ENCODE data around the gene CBARP.

CBARP gene

DNA sequence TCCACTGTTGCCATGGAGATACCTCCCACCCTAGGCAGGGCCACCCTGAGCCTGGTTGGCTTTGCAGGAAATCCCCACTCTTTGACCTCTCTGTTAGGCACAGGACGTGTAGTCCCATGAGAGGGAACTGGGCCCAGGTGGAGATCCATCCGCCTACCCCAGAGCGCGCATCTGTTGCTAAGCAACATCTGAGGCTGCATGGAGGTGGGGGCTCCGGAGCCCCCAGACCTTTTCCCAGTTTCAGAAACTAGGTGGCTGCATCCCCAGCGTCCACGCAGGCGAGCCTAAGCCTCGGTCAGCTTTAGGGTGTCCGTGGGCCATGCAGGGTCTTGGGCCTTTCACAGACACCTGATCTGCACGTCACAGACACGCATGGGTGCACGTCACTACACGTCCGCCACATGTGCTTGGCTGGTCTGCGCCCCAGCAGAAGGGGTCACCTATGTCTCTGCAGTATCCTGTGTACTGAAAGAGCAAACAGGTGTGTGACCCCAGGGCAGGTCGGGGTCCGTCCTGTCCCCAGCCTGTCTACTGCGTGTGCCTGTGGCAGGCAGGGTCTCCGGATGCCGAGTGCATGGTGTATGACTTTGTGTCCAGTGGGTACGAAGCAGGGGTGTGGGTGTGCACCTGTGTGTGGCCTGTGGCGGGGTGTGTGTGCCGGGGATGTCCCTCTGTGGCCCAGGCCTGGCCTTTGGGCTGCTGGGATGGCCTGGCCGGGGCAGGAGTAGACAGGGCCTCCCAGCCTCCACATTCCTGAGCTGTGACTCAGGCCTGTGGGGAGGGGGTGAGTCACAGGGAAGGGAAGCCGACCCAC is 27.2 kb upstream of the CBARP start:
- no peak for DNase-seq (ENCODE audit: low read depth in 2 of 2)

DNA sequence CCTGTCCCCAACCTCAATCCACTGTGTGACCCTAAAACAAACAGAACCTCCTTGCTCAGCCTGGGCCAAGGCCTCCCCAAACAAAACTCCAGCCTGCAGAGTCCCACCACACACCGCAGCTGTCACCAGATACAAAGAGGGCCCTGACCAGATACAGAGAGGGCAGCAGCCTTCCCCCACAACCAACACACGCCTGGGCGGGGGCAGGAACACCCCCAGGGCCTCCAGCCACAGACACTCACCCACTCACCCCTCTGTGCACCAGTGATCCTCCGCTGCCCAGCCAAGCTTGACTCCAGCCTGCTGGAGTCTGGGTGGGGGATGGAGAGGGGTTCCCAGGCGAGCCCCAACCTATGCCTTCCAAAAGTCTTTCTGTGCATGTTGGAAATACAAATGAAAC is 25.4 kb upstream of the CBARP start:
- DNase-seq (ENCODE audit: low read depth in 2 of 2), result no peak

DNA sequence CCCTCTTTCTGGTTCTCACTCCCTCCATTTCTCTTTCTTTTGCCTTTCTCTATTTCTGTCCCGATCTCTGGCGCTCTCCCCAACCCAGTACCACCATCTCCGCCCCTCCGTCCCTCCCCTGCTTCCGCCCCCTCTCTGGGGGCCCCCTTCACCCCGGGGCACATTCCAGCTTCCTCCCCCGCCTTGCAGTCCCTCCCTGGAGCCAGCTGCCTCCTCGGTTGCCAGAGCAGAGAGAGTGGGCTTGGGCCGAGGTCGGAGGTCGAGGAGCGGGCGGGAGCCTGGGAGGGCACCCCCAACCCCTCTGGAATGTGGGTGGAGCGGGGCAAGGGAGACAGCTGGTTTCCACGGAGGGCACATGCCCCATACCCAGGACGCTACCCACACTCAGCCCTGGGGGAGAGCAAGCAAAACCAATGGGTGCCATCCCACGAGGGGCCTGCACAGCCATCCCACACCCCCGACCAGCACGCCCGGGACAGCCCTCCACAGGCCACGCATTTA is 24.9 kb upstream of the CBARP start:
- no peak for DNase-seq (ENCODE audit: low read depth in 2 of 2)

DNA sequence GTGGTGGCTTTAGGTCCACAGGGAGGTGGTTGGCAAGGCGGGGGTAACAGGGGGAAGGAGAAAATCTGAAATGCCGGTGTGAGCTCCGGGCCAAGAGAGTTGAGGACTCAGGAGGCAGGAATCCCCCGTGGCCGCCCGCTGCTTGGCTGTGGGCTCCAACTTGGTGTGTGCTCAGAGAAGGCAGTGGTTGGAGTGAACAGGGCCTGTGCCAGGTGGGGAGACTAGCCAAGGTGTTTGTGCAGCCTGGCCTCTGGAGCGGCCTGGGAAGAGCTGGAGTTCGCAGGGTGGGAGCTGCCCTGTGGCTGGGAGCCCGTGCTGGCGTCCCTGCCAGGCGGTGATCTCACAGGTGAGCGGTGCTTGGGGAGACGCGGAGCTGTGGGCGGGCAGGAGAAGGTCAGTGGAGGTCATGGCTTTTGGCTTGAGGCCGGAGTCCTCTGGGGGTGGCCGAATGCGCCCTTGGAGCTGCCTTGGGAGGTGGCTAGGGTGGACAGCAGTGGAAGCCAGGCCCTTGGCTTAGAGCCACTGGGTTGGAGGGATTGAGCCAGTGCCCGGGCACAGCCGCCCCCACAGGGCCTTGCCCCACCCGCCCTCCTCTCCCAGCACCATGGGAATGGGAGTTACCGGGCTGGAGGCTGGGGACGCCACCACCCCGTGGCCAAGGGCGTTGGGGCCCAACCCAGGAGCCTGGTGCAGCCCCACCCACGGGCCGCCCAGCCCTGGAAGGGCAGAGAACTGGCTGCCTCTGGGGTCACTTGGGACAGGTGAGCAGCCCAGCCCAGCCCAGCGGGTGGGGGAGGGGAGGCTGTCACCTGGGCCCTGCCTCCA is 24.2 kb upstream of the CBARP start:
- DNase-seq (ENCODE audit: low read depth in 2 of 2), result no peak

DNA sequence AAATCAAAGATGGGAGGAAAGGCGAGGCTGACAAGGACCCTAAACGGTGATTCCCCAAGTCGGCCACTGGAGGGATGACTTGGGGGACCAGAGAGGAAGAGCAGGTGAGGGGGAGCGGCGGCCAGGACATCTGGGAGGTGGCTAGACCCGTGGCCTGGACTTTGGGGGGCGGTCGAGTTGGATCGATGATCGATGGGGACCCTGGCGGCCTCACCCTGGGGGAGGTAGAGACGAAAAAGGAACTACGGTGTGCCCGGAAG is 23.7 kb upstream of the CBARP start:
- no peak for DNase-seq (ENCODE audit: low read depth in 2 of 2)

DNA sequence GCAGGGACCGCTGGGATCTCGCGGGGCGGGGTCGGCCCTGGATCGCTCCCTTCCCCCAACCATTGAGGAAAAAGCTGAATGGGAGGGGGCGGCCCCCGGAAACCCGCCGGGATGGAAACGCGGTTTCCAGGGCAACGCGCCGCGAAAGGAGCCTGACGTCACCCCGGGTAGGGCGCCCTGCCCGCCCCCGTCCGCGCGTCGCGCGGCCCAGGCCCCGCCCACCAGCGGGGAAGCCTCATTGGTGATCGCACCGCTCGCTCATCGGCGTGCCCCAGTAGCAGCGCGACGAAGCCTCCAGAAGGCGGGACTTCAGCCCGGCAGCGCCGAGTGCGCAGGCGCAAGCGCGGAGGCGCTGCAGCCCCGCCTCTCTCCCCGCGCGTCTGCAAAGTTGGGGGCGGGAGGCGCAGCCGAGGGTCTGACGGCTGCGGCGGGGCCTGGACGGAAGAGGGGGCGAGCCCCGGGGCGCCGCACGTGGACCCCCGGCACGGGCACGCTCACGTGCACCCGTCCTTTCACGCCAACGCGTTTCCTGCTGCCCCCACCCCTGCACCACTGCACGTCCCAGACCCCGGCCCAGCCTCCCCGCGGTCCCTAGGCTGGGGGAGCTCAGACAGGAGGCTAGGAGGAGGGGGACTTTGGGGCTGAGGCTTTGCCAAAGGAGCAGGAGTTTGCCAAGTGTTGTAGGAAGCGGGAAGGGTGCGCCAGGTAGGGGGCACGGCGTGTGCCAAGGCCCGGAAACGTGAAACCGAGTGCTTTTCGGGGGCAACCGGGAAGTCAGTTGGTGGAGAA is 23.1 kb upstream of the CBARP start:
- peak; percentile 93 to 94 for DNase-seq (ENCODE audit: low read depth in 2 of 2)

DNA sequence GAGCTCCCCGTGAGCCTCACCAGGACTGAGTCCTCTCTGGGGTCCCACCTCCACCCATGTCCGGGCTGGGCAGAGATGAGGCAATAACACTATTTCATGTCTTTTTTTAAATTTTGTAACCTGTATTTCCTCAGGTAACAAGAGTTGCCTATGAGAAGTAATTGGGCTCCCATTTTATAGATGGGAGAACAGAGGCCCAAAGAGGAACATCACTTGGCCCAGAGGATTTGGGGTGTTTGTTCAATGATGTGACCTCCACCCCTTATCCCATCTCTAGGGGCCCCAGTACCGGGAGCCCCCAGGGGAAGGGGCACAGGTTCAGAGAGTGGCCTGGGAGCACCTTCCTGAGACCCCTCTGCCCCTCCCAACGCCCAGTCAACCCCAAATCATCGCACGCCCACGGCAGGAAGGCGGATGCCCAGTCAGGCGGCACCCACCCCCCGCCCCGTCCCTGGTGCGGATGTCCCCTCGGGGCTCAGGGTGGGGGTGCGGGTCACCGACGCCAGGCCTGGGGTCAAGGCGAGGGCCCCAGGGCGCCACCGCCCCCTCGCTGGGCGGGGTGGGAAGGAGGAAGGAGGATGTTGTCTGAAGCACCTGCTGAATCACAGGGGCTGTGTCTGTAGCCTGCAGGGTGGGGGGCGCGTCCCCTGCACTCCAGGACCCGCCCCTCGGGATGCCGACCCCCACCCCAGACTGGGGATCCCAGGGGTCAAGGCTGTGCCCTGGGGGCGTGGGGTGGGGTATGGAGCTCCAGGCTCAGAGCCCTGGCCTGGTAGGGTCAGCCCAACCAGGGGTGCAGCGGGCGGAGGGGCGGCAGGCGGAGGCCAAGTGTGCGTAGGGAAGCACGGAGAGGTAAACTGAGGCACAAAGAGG is 22.3 kb upstream of the CBARP start:
- DNase-seq (ENCODE audit: low read depth in 2 of 2), result no peak

DNA sequence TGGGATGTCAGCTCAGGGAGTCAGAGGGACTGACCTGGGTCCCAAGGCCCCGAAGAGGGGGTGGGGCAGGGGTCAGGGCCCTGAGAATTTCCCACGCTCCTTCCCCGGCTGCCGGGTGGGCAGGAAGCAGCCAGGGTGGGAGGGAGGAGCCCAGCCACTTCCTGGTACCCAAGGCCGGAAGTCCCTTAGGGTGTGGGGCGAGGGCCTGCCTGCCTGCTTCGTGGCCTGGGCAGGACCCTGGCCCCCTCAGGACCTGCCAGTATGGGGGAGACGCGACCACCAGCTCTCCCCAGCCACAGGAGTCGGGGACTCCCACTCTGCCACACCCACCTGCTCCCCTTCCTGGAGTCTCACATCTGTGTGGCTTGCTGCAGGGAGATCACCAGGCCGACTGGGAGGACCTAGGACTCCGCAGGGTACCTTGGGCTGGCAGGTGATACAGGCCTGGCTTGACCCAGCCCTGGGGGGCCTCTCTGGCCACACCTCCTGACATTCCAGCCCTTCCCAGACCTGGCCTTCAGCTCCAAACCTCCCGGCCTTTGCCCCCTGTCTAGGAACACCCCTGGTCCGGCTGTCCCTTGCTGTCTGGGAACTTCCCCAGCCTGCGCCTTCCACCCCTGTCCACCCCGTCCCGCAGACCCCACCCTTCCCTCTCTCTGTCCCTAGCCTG is 21.5 kb upstream of the CBARP start:
- DNase-seq (ENCODE audit: low read depth in 2 of 2), result no peak

DNA sequence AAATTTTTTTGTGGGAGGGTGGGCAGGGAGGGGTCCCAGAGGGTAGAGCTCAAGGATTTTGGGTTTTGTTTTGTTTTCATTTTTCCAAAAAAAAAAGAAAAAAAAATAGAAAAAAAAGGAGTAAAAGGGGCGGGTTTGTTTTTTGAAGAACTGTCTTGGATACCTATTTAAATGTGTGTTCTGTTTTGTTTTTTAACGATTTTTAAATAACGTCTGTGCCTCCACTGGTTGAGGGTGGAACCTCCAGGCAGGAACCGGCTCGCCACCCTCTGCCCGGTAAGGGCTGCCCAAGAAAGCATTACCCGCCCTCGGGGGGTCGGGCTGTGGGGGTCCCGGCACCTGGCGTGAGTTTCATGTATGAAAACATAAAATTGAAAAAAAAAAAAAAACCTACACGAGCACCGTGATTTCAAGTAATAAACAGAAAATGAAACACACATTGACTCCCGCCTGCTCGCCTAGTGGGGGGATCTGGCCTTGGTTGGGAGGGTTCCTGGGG is 21.0 kb upstream of the CBARP start:
- DNase-seq (ENCODE audit: low read depth in 2 of 2), result no peak

DNA sequence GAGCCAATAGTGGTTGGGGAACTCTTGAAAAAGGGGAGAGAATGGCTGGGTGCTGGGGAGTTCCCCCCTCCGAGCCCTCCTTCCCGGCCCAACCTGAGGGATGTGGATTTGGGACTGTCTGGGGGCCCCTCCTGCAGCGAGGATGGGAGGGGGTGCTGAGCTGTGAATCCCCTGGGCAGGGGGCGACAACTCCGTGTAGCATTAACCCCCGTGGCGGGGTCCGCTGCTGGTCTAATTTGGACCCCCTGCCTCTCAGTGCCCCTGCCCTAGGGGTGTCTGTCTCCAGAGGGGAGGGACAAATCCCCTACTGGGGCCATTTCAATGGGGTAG is 20.3 kb upstream of the CBARP start:
- DNase-seq (ENCODE audit: low read depth in 2 of 2), result no peak

DNA sequence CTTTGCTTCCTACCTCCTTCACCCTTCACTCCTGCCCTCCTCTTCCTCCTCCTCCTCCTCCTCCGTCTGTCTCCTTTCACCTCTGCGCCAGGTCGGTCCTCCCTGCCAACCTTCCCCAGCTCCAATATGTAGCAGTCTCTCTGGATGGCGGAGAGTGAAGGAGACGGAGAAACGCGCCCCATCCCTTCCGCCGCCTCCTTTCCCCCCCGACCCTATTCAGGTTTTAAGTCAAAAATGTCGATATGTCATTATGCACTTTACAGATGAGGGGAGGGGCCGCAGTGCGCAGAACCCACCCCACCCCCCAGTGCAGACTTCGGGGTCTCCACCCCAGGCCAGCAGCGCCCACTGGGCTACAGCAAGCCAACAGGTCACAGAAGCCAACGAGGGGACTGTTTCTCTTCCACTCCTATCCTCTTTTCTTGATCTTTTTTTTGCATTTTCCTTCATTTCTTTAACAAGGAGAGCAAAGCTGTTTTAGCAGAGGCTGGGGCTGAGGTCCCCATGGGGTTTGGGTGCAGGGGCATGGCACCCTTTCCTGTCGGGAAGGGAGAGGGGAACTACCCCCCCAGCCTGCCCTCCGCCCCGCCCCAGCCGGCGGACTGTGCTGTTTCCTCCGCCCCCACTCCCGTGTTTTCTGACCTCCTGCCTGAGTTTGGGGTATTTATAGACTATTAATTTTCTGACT is 19.8 kb upstream of the CBARP start:
- no peak for DNase-seq (ENCODE audit: low read depth in 2 of 2)

DNA sequence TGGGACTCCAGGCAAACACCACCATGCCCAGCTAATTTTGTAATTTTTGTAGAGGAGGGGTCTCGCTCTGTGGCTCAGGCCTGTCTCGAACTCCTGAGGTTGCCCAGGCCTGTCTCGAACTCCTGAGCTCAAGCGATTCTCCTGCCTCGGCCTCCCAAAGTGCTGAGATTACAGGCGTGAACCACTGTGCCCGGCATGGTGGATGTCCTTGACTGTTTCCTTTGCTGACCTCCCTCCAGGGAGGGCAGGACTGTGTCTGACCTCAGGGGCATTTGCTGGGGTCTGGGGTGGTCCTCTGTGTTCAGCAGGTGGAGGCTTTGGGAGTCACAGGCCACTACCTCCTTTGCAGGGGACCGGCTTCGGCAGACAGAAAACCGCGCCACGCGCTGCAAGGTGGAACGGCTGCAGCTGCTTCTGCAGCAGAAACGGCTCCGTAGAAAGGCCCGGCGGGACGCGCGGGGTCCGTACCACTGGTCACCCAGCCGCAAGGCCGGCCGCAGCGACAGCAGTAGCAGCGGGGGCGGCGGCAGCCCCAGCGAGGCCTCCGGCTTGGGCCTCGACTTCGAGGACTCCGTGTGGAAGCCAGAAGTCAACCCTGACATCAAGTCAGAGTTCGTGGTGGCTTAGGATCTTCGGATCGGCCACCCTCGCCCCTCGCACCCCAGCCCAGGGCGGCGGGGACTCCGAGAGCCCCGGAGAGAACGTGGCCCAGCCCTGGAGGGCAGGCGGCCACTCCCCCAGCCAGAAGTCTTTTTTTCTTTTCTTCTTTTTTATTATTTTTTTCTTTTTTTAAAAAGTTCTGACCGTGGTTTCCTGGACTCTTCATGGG is 19.1 kb upstream of the CBARP start:
- DNase-seq (ENCODE audit: low read depth in 2 of 2), result no peak

DNA sequence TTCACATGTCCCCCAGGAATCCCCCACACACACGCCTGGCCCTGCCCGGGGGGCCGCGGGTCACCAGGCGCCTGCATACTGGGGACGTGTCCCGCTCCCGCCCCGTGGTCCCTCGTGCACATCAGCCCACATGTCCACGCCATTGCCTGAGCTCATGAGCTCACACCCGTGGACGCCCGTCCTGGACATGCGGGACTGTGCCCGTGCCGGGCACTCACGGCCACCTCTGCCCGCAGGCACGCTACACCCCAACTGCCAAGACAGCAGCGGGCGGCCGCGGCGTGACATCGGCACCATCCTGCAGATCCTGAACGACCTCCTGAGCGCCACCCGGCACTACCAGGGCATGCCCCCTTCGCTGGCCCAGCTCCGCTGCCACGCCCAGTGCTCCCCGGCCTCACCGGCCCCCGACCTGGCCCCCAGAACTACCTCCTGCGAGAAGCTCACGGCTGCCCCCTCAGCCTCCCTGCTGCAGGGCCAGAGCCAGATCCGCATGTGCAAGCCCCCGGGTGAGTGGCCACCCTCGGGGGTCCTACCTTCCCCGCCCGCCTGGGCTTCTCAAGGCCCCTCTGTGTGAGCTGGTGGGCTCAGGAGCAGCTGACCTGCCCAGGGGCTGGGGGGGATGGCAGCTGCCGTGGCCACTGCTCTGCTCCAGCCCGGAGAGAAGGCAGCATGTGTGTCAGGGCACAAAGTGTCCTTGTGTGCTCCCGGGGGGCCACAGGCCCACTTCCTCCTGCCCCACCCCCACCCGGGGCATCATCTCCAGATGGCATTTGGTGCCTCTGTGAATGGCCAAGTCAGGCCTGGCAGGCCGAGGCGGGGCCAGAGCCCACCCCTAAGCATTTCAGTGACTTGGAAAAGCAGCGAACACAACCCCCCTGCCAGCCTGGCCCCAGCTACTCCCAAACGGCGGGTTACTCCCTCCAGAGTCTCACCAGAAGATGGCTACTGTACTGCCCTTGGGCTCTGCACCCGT is 17.7 kb upstream of the CBARP start:
- DNase-seq (ENCODE audit: low read depth in 2 of 2), result no peak

DNA sequence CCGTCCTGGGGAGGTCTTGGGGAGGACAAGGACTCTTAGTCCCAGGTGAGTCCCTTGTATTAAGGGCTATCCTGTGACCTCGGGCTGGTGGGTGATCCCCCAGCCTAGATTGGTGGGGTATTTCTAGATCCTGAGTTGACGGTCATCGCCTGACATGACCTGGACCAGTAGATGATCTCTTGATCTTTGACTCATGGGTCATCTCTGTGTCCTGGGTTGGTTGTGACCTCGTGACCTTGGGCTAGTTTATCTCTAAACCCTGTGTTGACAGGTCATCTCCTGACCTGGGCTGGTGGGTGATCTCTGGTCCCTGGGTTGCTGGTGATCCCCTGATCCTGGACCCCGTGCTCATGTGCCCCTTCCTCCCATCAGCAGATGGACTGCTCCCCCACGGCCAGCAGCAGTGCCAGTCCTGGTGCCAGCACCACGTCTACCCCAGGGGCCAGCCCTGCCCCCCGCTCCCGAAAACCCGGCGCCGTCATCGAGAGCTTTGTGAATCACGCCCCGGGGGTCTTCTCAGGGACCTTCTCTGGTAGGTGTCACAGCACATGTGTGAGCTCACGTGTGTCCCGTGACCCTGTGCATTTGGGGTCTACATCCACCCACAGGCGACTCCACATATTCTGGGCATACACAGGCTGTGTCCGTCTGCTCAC is 16.9 kb upstream of the CBARP start:
- no peak for DNase-seq (ENCODE audit: low read depth in 2 of 2)

DNA sequence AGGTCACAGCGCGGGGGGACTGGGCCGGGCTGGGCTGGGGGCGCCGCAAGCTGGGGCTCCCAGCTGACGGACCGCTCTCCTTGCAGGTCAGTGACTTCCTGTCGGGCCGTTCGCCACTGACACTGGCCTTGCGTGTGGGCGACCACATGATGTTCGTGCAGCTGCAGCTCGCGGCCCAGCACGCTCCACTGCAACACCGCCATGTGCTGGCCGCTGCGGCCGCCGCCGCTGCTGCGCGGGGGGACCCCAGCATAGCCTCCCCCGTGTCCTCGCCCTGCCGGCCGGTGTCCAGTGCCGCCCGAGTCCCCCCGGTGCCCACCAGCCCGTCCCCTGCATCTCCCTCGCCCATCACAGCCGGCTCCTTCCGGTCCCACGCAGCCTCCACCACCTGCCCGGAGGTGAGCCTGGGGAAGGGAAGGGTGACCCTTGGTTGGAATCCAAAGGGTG is 16.3 kb upstream of the CBARP start:
- DNase-seq (ENCODE audit: low read depth in 2 of 2), result no peak

DNA sequence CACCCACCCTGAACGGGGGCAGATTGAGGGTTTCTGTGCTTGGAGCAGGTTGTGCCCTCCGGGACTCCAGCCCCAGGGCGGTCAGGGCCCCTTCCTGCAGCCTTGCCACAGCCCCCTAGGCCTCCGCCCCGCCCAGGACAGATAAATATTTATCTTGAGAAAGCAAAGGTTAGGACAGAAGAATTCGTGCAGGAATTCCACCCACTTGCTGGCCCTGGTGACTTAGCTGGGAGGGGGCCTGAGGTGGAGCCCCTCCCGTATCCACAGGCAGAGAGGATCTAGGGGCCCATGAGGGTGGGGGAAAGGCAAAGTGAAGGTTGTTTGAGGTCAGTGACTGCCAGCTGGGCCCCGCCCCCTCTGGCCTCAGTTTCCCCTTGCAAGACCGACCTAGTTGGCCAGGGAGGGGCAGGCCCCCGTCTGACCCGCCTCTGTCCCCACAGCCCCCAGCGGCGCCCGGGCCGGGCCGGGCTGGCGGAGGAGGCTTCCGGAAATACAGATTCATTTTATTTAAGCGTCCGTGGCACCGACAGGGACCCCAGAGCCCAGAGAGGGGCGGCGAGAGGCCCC is 15.8 kb upstream of the CBARP start:
- no peak for DNase-seq (ENCODE audit: low read depth in 2 of 2)

DNA sequence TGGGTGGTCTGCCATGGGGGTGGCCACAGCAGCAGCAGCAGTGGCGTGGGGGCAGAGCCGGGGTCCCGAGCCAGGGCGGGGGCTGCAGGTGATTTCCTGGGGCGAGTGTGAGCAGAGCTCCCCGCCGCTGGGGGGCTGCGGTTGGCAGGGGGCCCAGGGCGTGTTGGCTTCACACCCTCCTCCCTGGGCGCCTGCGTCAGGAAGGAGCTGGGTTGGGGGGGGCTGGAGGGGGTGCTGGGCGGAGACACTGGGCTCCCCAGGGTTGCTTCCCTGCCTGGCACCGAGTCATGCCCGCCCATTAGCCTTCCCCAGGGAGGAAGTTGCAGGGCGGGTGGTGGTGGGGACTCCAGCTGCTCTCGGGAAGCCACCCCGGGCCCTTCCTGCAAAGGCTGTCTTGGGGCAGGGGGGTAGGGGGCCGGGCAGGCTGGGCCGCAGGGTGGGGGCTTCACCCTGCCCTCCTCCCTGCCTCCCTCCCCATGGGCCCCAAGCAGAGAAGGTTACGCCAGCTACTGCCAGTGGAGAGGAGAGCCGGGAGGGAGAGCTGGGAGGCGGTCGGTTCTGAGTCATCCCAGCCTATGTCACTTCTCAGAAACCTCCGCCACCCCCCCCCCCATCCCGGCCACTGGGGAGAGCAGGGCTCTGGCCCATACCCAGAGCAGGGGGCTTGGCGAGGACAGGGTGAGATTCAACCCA is 15.2 kb upstream of the CBARP start:
- peak in 1 of 2 experiments; percentile 77 for DNase-seq (ENCODE audit: low read depth in 2 of 2)
